HUES6 (cell line): ENCODE measurements around the gene NANOS2.

Experiments used
- H3K27ac ChIP-seq: 2 replicates; pipeline ENCODE4 v1.7.0; 2013; ENCODE audit warnings: low read depth, mild to moderate bottlenecking, low read length, inconsistent platforms
- H3K27me3 ChIP-seq: 2 replicates; pipeline ENCODE4 v1.6.1; 2013; ENCODE audit warnings: low read length; ENCODE audit not compliant: control insufficient read depth, insufficient read depth
- H3K36me3 ChIP-seq: 2 replicates; pipeline ENCODE4 v1.6.1; 2013; ENCODE audit warnings: low read length; ENCODE audit not compliant: control insufficient read depth, insufficient read depth
- H3K4me1 ChIP-seq: 2 replicates; pipeline ENCODE4 v1.6.1; 2013; ENCODE audit warnings: low read length; ENCODE audit not compliant: control insufficient read depth, insufficient read depth
- H3K4me3 ChIP-seq: 2 replicates; pipeline ENCODE4 v1.5.1; 2013; ENCODE audit warnings: low read depth, low read length
- H3K9ac ChIP-seq: one replicate; pipeline ENCODE4 v1.6.1; 2013; ENCODE audit warnings: mild to moderate bottlenecking, low read length
- H3K9me3 ChIP-seq: 2 replicates; pipeline ENCODE4 v1.6.1; 2013; ENCODE audit warnings: low read depth, low read length; ENCODE audit not compliant: control insufficient read depth, insufficient read depth

The NANOS2 gene

DNA sequence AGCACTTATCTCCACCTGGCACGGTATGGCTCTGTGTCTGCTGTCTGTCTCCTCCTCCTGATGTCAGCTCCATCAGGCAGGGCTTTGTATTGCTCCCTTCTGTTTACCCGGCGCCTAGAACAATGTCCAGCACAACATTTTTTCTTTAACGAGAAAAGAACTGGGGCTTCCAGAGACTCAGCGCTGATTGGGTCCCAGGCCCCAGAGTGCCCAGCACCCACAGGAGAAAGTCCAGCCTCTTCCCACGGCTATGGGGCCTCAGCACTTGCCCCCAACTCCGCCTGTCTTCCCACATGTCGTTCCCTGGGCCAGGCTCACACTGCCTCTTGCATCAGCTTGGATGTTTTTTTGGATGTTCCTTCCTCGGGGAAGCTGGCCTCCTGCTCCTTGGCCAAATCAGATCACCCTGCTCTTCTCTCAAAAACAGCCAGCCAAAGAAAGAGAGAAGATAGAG is 19.0 kb downstream of the NANOS2 start:
- no peak overlapping the region for H3K9ac ChIP-seq
- H3K27ac ChIP-seq, result no peak overlapping the region
- peaks cover 16% of the 10 kb centered on the region; the same call in 1 of the 2 replicates for H3K36me3 ChIP-seq
- H3K27me3 ChIP-seq, result peaks cover 2% of the 10 kb centered on the region
- H3K9me3 ChIP-seq, result no peaks in the 10 kb centered on the region
- H3K4me3 ChIP-seq, result no peak overlapping the region
- H3K4me1 ChIP-seq, result no peaks in the 10 kb centered on the region

- Histone ChIP-seq H3K27ac (no peak overlapping the region), H3K4me3 (no peak overlapping the region), H3K9ac (no peak overlapping the region), H3K4me1 (peaks cover 4% of the 10 kb centered on the region; the same call in 1 of the 2 replicates), H3K27me3 (no peaks in the 10 kb centered on the region), H3K36me3 (peaks cover 4% of the 10 kb centered on the region; the same call in 1 of the 2 replicates), H3K9me3 (no peaks in the 10 kb centered on the region)
Observed at GRCh38 chr19:45890877-45891276, 23.7 kb downstream of the NANOS2 start.

GRCh38 chr19:45889210-45889885 is 25.2 kb downstream of the NANOS2 start:
- no peak overlapping the region for H3K4me3 ChIP-seq
- H3K27ac ChIP-seq, result no peak overlapping the region

GRCh38 chr19:45887200-45887710 is 27.3 kb downstream of the NANOS2 start:
- Histone ChIP-seq H3K27ac (peak overlapping the region; percentile 78), H3K27me3 (no peaks in the 10 kb centered on the region), H3K4me3 (peak overlapping the region; percentile 90), H3K9me3 (no peaks in the 10 kb centered on the region), H3K9ac (peak overlapping the region; percentile 85), H3K4me1 (peaks cover 23% of the 10 kb centered on the region), H3K36me3 (no peaks in the 10 kb centered on the region)

More at GRCh38 chr19:45889210-45889885, 25.2 kb downstream of the NANOS2 start:
- Histone ChIP-seq H3K27me3 (no peaks in the 10 kb centered on the region), H3K36me3 (no peaks in the 10 kb centered on the region), H3K9me3 (no peaks in the 10 kb centered on the region), H3K9ac (no peak overlapping the region), H3K4me1 (peaks cover 10% of the 10 kb centered on the region)

DNA sequence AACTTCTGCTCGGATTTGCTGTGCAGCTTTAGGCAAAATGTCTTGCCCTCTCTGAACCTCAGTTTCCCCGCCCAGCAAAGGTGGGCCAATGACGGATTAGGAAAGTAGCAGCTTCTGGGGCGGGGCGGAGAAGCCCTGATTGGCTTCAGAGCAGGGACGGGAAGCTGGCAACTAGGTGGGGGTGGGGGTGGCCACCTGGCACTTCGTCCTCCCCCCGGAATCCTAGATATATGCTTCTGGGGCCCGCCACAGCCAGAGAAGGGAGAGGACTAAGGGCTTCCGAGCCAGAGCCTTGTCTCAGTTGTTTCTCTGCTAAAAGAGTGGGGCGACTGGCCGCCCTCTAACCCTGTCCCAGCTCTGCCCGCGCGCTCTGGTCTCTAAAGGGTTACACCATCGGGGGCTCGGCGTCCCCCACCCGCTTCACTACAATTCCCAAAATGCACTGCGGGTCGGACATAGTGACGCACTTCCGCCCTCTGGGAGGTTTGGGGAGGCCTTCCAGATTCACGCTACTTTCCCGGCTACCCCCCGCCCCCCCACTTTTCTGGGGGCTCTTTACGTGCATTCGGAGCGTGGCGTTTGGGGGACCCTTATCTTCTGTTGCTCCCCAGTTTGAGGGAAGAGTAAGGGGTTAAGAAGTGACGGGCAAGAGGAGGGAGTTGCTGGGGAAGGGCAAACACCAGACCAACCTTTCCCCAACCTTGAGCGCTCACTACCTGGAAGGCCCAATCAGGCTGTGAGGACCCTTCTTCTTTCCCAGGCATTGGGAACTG is 28.0 kb downstream of the NANOS2 start:
- H3K9ac ChIP-seq, result peak overlapping the region; percentile 85
- no peaks in the 10 kb centered on the region for H3K27me3 ChIP-seq
- H3K27ac ChIP-seq, result peak overlapping the region; percentile 78
- H3K36me3 ChIP-seq, result no peaks in the 10 kb centered on the region
- H3K9me3 ChIP-seq, result no peaks in the 10 kb centered on the region
- peaks cover 30% of the 10 kb centered on the region for H3K4me1 ChIP-seq
- peak overlapping the region; percentile 90 for H3K4me3 ChIP-seq

DNA sequence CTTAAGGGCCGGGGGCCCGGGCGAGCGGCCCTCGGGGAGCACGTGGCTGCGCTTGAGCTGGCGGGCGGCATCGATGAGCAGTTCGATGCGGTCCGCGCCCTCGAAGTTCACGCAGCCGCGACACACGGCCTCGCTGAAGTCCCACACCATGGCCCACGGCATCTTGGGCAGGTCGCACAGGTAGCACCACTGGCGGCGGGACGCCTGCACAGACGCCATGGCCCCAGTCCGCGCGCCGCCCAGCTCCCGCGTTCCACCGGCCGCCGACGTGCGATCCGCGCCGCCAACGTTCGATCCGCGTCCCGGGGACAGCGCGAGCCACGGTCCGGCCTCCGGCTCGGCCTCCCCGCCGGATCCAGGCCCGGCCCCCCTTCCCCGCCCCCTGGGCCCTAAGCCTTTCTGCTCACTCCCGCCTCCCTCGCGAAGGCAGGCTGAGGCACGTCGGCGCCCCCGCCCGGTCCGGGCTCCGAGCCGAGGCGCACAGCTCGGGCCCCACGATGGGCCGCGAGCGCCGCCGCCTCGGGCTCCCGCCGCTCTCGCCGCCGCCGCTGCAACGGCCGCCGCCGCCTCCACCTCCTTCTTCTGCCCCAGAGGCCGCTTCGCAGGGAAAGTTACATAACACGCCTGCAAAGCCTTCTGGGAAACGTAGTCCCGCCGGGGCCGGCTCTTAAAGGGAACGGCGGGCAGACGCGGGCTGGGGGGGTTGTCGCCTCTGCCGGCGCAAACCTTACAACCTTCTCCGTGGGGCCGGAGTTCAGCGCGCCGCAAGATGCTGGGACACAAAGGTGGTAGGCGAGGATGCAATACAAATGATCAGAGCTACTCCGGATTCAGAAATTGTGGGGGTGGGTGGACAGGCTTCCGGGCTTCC is 28.8 kb downstream of the NANOS2 start, which contains the start of gene IRF2BP1:
Gene IRF2BP1 (minus strand): TSS at position 586 of the 871 bp plus-strand sequence. CDS start 367 bp downstream, at position 219.
- H3K9ac ChIP-seq, result peak within 1 kb of the TSS; percentile 85
- no peaks in the 10 kb centered on the region for H3K9me3 ChIP-seq
- H3K27ac ChIP-seq, result peak within 1 kb of the TSS; percentile 78
- peaks cover 37% of the 10 kb centered on the region for H3K4me1 ChIP-seq
- no peaks in the 10 kb centered on the region for H3K36me3 ChIP-seq
- H3K27me3 ChIP-seq, result no peaks in the 10 kb centered on the region
- H3K4me3 ChIP-seq, result peak within 1 kb of the TSS; percentile 90

DNA sequence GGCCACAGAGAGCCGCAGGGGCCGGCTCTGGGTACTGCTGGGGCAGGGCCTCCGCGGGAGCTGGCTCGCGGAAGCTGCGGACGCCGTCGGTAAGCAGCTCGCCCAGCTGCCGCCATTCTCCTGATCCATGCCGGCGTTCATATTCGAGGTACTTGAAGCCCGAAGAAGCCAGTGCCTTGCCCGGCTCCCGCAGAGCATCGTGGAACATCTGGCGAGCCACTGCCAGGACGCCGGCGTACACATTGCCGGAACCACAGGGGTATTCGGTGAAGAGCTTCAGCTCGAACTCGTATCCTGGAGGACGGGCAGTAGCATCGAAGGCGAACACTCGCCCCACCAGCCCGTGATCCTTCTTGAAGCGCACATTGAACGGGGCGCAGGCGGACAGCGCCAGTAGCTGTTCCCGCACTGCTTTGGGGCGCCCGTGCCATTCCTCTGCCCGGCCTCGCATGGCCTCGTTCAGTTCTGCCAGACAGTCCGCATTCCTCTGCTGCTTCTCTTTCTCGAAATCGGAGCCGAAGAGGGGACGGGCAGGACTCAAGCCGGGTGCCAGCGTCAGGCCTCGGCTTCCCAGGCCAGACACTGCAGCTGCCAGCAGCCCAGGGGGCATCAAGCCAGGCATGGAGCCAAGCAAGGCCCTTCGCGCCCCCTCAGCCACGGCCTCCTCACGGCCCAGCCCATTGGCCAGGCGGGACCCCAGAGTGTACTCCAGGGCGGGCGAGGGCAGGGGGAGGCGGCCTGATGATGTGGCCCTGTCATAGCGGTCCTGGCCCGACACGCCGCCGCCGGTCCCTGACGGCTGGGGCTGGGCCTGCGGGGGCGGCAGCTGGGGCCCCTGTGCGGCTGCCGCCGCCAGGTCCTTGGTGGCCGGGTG is 29.7 kb downstream of the NANOS2 start:
- Histone ChIP-seq H3K4me3 (peak overlapping the region; percentile 90), H3K4me1 (peaks cover 37% of the 10 kb centered on the region), H3K27ac (0 out of 2 replicates have a peak overlapping the region, but pooled peaks have one; percentile 59), H3K27me3 (no peaks in the 10 kb centered on the region), H3K9me3 (no peaks in the 10 kb centered on the region), H3K36me3 (no peaks in the 10 kb centered on the region), H3K9ac (peak overlapping the region; percentile 85)

DNA sequence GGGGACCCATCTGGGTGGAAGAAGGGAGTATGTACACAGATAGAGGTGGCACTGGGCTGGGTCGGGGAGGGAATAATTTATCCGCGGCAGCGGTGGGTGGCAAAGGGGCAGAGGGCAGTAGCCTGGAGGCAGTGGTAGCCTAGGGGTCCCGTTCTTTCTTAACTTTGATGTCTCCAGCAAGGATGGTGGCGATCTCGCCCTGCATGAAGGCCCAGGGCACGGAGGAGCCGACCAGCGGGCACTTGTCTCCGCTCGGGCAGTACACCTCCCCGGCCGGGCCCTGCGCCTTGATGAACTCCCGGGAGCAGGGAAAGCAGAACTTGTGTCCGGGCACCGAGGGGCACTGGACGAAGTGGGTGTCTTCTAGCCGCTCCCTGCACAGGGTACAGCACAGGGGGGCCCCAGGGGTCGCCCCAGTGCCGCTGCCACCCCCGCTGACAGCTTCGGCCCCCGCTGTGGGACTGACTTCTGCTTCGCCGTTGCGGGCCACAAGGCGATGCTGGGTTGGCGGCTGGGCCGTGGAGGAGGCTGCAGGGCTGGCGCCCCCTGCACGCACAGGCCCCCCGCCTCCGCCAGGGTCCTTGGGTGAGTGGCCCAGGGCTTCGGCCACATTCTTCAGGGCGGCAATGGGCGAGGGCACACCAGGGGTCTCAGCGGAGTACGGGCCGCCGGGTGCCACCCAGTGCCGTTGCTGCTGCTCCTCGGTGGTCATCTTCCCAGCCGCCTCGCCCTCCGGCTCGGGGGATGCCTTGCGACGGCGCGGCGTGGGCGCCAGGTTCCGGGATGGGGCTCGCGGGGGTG is 30.5 kb downstream of the NANOS2 start:
- Histone ChIP-seq H3K4me3 (peak overlapping the region; percentile 13; the same call in 1 of the 2 replicates), H3K9ac (no peak overlapping the region)

DNA sequence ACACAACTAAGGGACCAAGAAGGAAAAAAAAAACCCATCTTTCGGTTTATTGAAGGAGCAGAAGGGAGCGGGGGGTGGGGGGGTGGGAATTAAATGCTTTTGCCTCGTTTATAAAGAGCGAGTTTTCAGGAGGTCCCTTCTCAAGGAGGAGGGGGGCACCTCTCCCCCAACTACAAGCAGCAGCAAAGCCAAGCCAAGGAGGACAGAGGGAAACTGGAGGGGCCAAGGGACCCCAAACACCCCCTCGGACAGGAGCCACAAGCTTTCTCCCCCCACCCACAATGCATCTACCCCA is 31.0 kb downstream of the NANOS2 start:
- Histone ChIP-seq H3K4me3 (peak overlapping the region; percentile 13; the same call in 1 of the 2 replicates), H3K9me3 (no peaks in the 10 kb centered on the region), H3K9ac (no peak overlapping the region)

More for the DNA sequence above, 30.5 kb downstream of the NANOS2 start:
- Histone ChIP-seq H3K27ac (no peak overlapping the region), H3K4me1 (peaks cover 37% of the 10 kb centered on the region), H3K9me3 (no peaks in the 10 kb centered on the region), H3K27me3 (no peaks in the 10 kb centered on the region), H3K36me3 (no peaks in the 10 kb centered on the region)

More for the DNA sequence above, 31.0 kb downstream of the NANOS2 start:
- Histone ChIP-seq H3K36me3 (no peaks in the 10 kb centered on the region), H3K27ac (no peak overlapping the region), H3K27me3 (no peaks in the 10 kb centered on the region), H3K4me1 (peaks cover 37% of the 10 kb centered on the region)
